NB4 (cell line): Measurements from ENCODE around the gene CNNM4.

ENCODE experiments used
- DNase-seq: peaks from one replicate; pipeline ENCODE4 v3.0.0; 2010; ENCODE audit warnings: low read depth
- H3K4me3 ChIP-seq: one replicate; pipeline ENCODE4 v1.5.1; 2011; ENCODE audit warnings: mild to moderate bottlenecking, low read depth, low read length, moderate library complexity
- CTCF ChIP-seq: IDR thresholded peaks from one replicate; pipeline ENCODE4 v1.5.1; 2012; ENCODE audit warnings: low read depth, low read length
- MAX ChIP-seq: IDR thresholded peaks from 2 replicates; pipeline ENCODE4 v1.6.1; 2011; ENCODE audit warnings: low read depth, low read length
- MYC ChIP-seq: IDR thresholded peaks from 2 replicates; pipeline ENCODE4 v1.6.1; 2011; ENCODE audit warnings: low read depth, low read length
- POLR2A ChIP-seq: IDR thresholded peaks from 2 replicates; pipeline ENCODE4 v1.6.1; 2011; ENCODE audit warnings: mild to moderate bottlenecking; ENCODE audit not compliant: insufficient read length; ENCODE audit errors: extremely low read depth

CNNM4 gene

GRCh38 chr2:96768083-96768561 is 7.4 kb downstream of the CNNM4 start:
- no peak for DNase-seq
- no peak for TF ChIP-seq POLR2A
- TF ChIP-seq CTCF: no peak
- no peak for TF ChIP-seq MYC
- no peak for TF ChIP-seq MAX
- no peak overlapping the region for H3K4me3 ChIP-seq

- TF ChIP-seq CTCF (no peak), MAX (no peak), POLR2A (no peak), MYC (no peak)
- no peak for DNase-seq
- H3K4me3 ChIP-seq: no peak overlapping the region
Measured at GRCh38 chr2:96769814-96770213, 9.1 kb downstream of the CNNM4 start.

GRCh38 chr2:96770442-96771202 is 9.9 kb downstream of the CNNM4 start:
- H3K4me3 ChIP-seq: no peak overlapping the region
- no peak for DNase-seq
- no peak for TF ChIP-seq CTCF
- TF ChIP-seq MAX: no peak
- TF ChIP-seq POLR2A: no peak
- no peak for TF ChIP-seq MYC

GRCh38 chr2:96771796-96772618 is 11.3 kb downstream of the CNNM4 start:
- no peak for TF ChIP-seq POLR2A
- no peak for TF ChIP-seq CTCF
- no peak for TF ChIP-seq MAX
- no peak for TF ChIP-seq MYC
- H3K4me3 ChIP-seq: no peak overlapping the region
- no peak for DNase-seq

GRCh38 chr2:96772903-96773671 is 12.4 kb downstream of the CNNM4 start:
- DNase-seq: no peak
- H3K4me3 ChIP-seq: no peak overlapping the region
- TF ChIP-seq MYC (no peak), POLR2A (no peak), MAX (no peak), CTCF (no peak)
